OCI-LY7 (cell line): ENCODE results near the gene NLGN4X.

ENCODE experiments used
- CTCF ChIP-seq: fragments of 200-600 bp; sonication (generic); conservative IDR thresholded peaks from 2 replicates; pipeline ENCODE4 v1.5.1; 2014; ENCODE audit warnings: mild to moderate bottlenecking, antibody characterized with exemption, low read length, moderate library complexity, mixed read lengths
- EZH2phosphoT487 ChIP-seq: fragments of 200-600 bp; sonication (generic); IDR thresholded peaks from 2 replicates; pipeline ENCODE4 v1.6.1; 2018; ENCODE audit warnings: low read depth, borderline replicate concordance, mild to moderate bottlenecking, mixed run types, antibody characterized with exemption, low read length, moderate library complexity, mixed read lengths

DNA sequence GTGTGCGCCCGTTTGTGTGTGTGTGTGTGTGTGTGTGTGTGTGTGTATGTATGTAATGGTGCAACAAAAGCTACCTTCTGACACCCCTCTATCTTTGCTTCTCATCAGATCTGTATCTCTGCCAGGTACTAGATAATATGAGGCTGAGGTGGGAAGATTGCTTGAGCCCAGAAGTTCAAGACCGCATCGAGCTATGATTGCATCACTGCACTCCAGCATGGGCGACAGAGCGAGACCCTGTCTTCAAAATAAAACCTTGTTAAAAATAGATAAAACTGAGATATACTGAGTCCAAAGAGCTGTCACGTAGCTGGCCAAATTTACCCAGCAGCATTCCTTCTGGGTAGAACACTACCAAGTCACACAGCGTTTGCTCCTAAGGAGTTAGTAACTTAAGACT, 18.4 kb downstream of the NLGN4X start:
- TF ChIP-seq CTCF (no peak), EZH2phosphoT487 (no peak)
